Left renal pelvis (tissue), 4 donors: Measurements from ENCODE around the gene FRMD4B. TPM values are rescaled to one million over a fixed set of nuclear protein-coding genes. Genes with fewer than 3 reads are reported as not detected.
A peak's percentile ranks its signal among the peaks of the same experiment; 100 is the strongest.

Experiments used
- DNase-seq, 4 donors: peaks; one replicate each; pipeline ENCODE4 v3.0.0-alpha.2; 2013; ENCODE audit warnings: low read depth in 4 of 4, low spot score in 3 of 4
- polyA plus RNA-seq, 4 donors: library from polyadenylated mRNA; unstranded; fragments of 120-200 nt; gene quantifications; one replicate each; pipeline ENCODE4 v1.2.1, GENCODE V29; 2013; ENCODE audit not compliant: insufficient read length in 4 of 4

FRMD4B gene
- polyA plus RNA-seq, 4 donors, result 13.0 to 46.8 (median 43.3) TPM

- DNase-seq, result no peak
Observed at GRCh38 chr3:69142797-69143454, 243.0 kb downstream of the FRMD4B start.

GRCh38 chr3:69142090-69142489, 243.8 kb downstream of the FRMD4B start:
- DNase-seq, result no peak

- no peak for DNase-seq
Observed at GRCh38 chr3:69141313-69141712, 244.6 kb downstream of the FRMD4B start.

- DNase-seq, result no peak
Observed at GRCh38 chr3:69137412-69137811, 248.5 kb downstream of the FRMD4B start.

GRCh38 chr3:69137005-69137404, 248.9 kb downstream of the FRMD4B start:
- DNase-seq, result no peak

GRCh38 chr3:69130689-69131088, 255.2 kb downstream of the FRMD4B start:
- no peak for DNase-seq

GRCh38 chr3:69129531-69129930, 256.4 kb downstream of the FRMD4B start:
- no peak for DNase-seq

GRCh38 chr3:69128509-69128908, 257.4 kb downstream of the FRMD4B start:
- DNase-seq, result no peak

- DNase-seq, result no peak
Observed at GRCh38 chr3:69126999-69127398, 258.9 kb downstream of the FRMD4B start.

GRCh38 chr3:69126216-69126615, 259.7 kb downstream of the FRMD4B start:
- no peak for DNase-seq

GRCh38 chr3:69122403-69122802, 263.5 kb downstream of the FRMD4B start, which contains the start of gene LMOD3:
Gene LMOD3 (minus strand): TSS chr3:69122595. CDS start chr3:69122386, 209 bp downstream.
- DNase-seq, result no peak

- no peak for DNase-seq
Observed at GRCh38 chr3:69121950-69122349, 263.9 kb downstream of the FRMD4B start.

- DNase-seq, result no peak
Observed at GRCh38 chr3:69121513-69121912, 264.4 kb downstream of the FRMD4B start.

GRCh38 chr3:69120879-69121464, 264.9 kb downstream of the FRMD4B start:
- DNase-seq, result peak; percentile 37 to 54 (median 46)
